Panc1 (cell line): Measurements from ENCODE around the gene DAZAP1. TPM values are rescaled to one million over a fixed set of nuclear protein-coding genes. Genes with fewer than 3 reads are reported as not detected.

Experiments used
- ATAC-seq: fragments of 200-7000 bp; cut with Tn5 transposase; 2 replicates; pipeline ENCODE4 v1.9.1; 2020; ENCODE audit warnings: mild to moderate bottlenecking, moderate library complexity
- BruUV-seq: library from RNA; stranded (reverse); fragments of 400-500 nt; replicated peaks from 2 replicates; lab custom pipeline; 2021; lab: Mats Ljungman, UMichigan
- CTCF ChIA-PET: fragments of 300-600 bp; sonication (Branson Sonifier 250); formaldehyde crosslinking; loops from one replicate; lab custom pipeline; 2022; ENCODE audit warnings: antibody characterized with exemption; lab: Charles Lee
- POLR2A ChIA-PET: fragments of 300-600 bp; sonication (Branson Sonifier 250); formaldehyde crosslinking; loops from one replicate; lab custom pipeline; 2022; ENCODE audit warnings: antibody characterized with exemption; lab: Charles Lee
- DNase-seq: peaks from one replicate; pipeline ENCODE4 v3.0.0-alpha.2; 2010; ENCODE audit warnings: low read depth, low spot score
- H3K27ac ChIP-seq: 2 replicates; pipeline ENCODE4 v1.5.1; 2011; ENCODE audit warnings: mild to moderate bottlenecking, low read length, inconsistent platforms
- H3K27me3 ChIP-seq: fragments of 200-500 bp; sonication (Bioruptor generic); 2 replicates; pipeline ENCODE4 v1.6.0; 2014; ENCODE audit warnings: low read length, inconsistent platforms; ENCODE audit not compliant: control insufficient read depth, insufficient read depth
- H3K36me3 ChIP-seq: fragments of 200-500 bp; sonication (Bioruptor generic); 2 replicates; pipeline ENCODE4 v1.5.1; 2014; ENCODE audit warnings: inconsistent platforms, mild to moderate bottlenecking, low read length, moderate library complexity; ENCODE audit not compliant: control insufficient read depth, insufficient read depth
- H3K4me1 ChIP-seq: 2 replicates; pipeline ENCODE4 v1.5.1; 2011; ENCODE audit warnings: inconsistent platforms, mild to moderate bottlenecking, low read length, moderate library complexity; ENCODE audit not compliant: control insufficient read depth, insufficient read depth
- H3K4me3 ChIP-seq, 2 experiments: 2 replicates each; pipeline ENCODE4 v1.5.1; 2011 to 2012; ENCODE audit warnings: low read depth in 2 of 2, low read length in 2 of 2, mild to moderate bottlenecking in 2 of 2, inconsistent platforms in 1 of 2, moderate library complexity in 1 of 2
- H3K9me3 ChIP-seq: fragments of 200-500 bp; sonication (Bioruptor generic); 2 replicates; pipeline ENCODE4 v1.5.1; 2014; ENCODE audit warnings: low read depth, mild to moderate bottlenecking, inconsistent platforms, low read length, moderate library complexity; ENCODE audit not compliant: control insufficient read depth, insufficient read depth
- CTCF ChIP-seq: fragments of 450-650 bp; IDR thresholded peaks from 2 replicates; pipeline ENCODE4 v1.5.1; 2017; ENCODE audit warnings: mild to moderate bottlenecking
- POLR2AphosphoS5 ChIP-seq: IDR thresholded peaks from 2 replicates; pipeline ENCODE4 v1.6.1; 2012; ENCODE audit warnings: mild to moderate bottlenecking, low read depth, low read length, moderate library complexity
- SIN3A ChIP-seq: IDR thresholded peaks from 2 replicates; pipeline ENCODE4 v1.6.1; 2012; ENCODE audit warnings: low read depth, mild to moderate bottlenecking, low read length, moderate library complexity, borderline replicate concordance; ENCODE audit not compliant: insufficient read depth
- TCF7L2 ChIP-seq: IDR thresholded peaks from 2 replicates; pipeline ENCODE4 v1.6.1; 2011; ENCODE audit warnings: mild to moderate bottlenecking, low read depth, low read length, inconsistent platforms
- in situ Hi-C: cut with HindIII; loops from 2 replicates; pipeline ENCODE4 v1.10.0; 2016; ENCODE audit warnings: low sequenced_read_pairs, low pct_unique_long_range_greater_than_20kb
- intact Hi-C: fragments of 100-400 bp; cut with micrococcal nuclease; formaldehyde crosslinking; loops from one replicate; pipeline ENCODE4 v1.10.0; 2022; ENCODE audit not compliant: unreplicated experiment
- total RNA-seq: library from RNA; stranded (reverse); gene quantifications from one replicate; pipeline ENCODE4 v1.2.1, GENCODE V29; 2021; ENCODE audit not compliant: unreplicated experiment
- TF ChIP-seq, protein P1 (sequence below), 2 experiments: IDR thresholded peaks; 2 replicates each; pipeline ENCODE4 v1.6.1; 2011 to 2012; ENCODE audit warnings: low read depth in 2 of 2, control low read depth in 1 of 2, low read length in 1 of 2, mild to moderate bottlenecking in 1 of 2, moderate library complexity in 1 of 2; ENCODE audit not compliant: insufficient read depth in 1 of 2

The DAZAP1 gene
- total RNA-seq, 1 experiment from 2014 or later, result 195 TPM

- in situ Hi-C loops (no loop called here), intact Hi-C loops (no loop called here)
- Histone ChIP-seq H3K27me3 (no peaks in the 10 kb centered on the region), H3K4me1 (no peaks in the 10 kb centered on the region), H3K27ac (no peak overlapping the region), H3K4me3 (no peak overlapping the region), H3K9me3 (no peaks in the 10 kb centered on the region), H3K36me3 (no peaks in the 10 kb centered on the region; the same call in 1 of the 2 replicates)
- DNase-seq (no peak), ATAC-seq (no peak)
- TF ChIP-seq POLR2AphosphoS5 (no peak), SIN3A (no peak), CTCF (no peak), TCF7L2 (no peak)
- TF ChIP-seq, protein P1, sequence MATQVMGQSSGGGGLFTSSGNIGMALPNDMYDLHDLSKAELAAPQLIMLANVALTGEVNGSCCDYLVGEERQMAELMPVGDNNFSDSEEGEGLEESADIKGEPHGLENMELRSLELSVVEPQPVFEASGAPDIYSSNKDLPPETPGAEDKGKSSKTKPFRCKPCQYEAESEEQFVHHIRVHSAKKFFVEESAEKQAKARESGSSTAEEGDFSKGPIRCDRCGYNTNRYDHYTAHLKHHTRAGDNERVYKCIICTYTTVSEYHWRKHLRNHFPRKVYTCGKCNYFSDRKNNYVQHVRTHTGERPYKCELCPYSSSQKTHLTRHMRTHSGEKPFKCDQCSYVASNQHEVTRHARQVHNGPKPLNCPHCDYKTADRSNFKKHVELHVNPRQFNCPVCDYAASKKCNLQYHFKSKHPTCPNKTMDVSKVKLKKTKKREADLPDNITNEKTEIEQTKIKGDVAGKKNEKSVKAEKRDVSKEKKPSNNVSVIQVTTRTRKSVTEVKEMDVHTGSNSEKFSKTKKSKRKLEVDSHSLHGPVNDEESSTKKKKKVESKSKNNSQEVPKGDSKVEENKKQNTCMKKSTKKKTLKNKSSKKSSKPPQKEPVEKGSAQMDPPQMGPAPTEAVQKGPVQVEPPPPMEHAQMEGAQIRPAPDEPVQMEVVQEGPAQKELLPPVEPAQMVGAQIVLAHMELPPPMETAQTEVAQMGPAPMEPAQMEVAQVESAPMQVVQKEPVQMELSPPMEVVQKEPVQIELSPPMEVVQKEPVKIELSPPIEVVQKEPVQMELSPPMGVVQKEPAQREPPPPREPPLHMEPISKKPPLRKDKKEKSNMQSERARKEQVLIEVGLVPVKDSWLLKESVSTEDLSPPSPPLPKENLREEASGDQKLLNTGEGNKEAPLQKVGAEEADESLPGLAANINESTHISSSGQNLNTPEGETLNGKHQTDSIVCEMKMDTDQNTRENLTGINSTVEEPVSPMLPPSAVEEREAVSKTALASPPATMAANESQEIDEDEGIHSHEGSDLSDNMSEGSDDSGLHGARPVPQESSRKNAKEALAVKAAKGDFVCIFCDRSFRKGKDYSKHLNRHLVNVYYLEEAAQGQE (IDR thresholded peaks at IDR 0.05; ENCODE audit: insufficient read depth in 1 of 2, low read depth in 2 of 2, low read length in 1 of 2), result no peak
- CTCF ChIA-PET, result no interaction called here
- POLR2A ChIA-PET, result no interaction called here
- BruUV-seq, result no TSS peak
Measured at GRCh38 chr19:1430246-1430645, 22.9 kb downstream of the DAZAP1 start.

DNA sequence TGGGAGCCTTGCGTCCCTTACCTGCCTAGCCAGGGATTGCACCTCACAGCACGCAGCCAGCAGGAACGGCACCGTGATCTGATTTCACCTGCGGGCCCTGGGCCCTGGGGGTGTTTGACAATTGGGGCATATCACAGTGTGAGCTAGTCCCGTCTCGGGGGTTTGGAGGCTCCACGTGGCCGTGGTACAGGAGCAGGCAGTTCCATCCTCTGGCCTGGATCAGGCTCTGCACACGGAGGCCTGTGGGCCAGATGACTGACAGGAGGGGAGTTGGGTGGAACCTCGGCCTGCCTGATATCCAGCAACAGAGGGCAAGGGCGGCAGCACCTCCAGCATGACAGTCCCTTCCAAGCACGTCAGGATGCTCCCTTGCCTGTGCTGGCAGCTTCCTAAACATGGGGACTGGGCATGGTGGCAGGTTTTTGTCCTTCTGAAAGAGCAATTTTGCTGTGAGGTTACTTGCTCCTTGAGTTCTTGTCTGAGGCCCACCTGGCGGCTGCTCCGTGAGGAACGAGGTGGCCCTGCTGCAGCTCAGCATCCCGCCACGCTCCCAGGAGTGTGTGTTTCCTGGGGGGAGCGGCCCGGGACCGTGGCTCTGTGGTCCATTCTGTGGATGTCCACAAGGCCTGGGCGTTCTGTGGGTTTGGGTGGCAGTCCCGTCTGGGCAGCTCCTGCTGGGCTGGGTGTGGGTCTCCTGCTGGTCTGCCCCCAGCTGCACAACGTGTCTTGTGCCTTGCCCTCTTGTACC, 24.5 kb downstream of the DAZAP1 start:
- ChIA-PET POLR2A (no interaction called here), CTCF (no interaction called here)
- intact Hi-C loops (no loop called here), in situ Hi-C loops (no loop called here)
- ATAC-seq (no peak), DNase-seq (no peak)
- Histone ChIP-seq H3K4me3 (no peak overlapping the region), H3K36me3 (no peaks in the 10 kb centered on the region), H3K27me3 (no peaks in the 10 kb centered on the region), H3K4me1 (no peaks in the 10 kb centered on the region), H3K9me3 (no peaks in the 10 kb centered on the region), H3K27ac (no peak overlapping the region)
- no TSS peak for BruUV-seq
- TF ChIP-seq, protein P1 (IDR thresholded peaks at IDR 0.05; ENCODE audit: insufficient read depth in 1 of 2, low read depth in 2 of 2, low read length in 1 of 2), result no peak
- no peak for TF ChIP-seq TCF7L2
- no peak for TF ChIP-seq POLR2AphosphoS5
- TF ChIP-seq SIN3A, result no peak
